Sigmoid colon (tissue), 4 donors: ENCODE data around the gene CCDC137.

Experiments
- CTCF ChIP-seq, 4 experiments: fragments of 450-650 bp in 3 of 4; fragments of 200-600 bp in 1 of 4; IDR thresholded peaks; one replicate each; pipeline ENCODE4 v1.5.1; 2016 to 2019; ENCODE audit warnings: antibody characterized with exemption in 4 of 4, mild to moderate bottlenecking in 3 of 4, moderate library complexity in 2 of 4
- POLR2A ChIP-seq, 2 donors: fragments of 450-650 bp; IDR thresholded peaks; one replicate each; pipeline ENCODE4 v1.6.1; 2016; ENCODE audit warnings: antibody characterized with exemption in 2 of 2, mild to moderate bottlenecking in 2 of 2, moderate library complexity in 2 of 2
- POLR2AphosphoS5 ChIP-seq, 4 donors: sonication (generic); formaldehyde crosslinking; IDR thresholded peaks; one replicate each; pipeline ENCODE4 v1.6.1; 2017; ENCODE audit warnings: antibody characterized with exemption in 4 of 4

GRCh38 chr17:81664051-81664470 lies 2.5 kb upstream of the CCDC137 start:
- TF ChIP-seq CTCF (IDR thresholded peaks at IDR 0.05) = no peak
- TF ChIP-seq POLR2A (IDR thresholded peaks at IDR 0.05) = no peak
- no peak for TF ChIP-seq POLR2AphosphoS5 (IDR thresholded peaks at IDR 0.05)
